Measurements from ENCODE around the gene MTHFSD.

Gene MTHFSD

DNA sequence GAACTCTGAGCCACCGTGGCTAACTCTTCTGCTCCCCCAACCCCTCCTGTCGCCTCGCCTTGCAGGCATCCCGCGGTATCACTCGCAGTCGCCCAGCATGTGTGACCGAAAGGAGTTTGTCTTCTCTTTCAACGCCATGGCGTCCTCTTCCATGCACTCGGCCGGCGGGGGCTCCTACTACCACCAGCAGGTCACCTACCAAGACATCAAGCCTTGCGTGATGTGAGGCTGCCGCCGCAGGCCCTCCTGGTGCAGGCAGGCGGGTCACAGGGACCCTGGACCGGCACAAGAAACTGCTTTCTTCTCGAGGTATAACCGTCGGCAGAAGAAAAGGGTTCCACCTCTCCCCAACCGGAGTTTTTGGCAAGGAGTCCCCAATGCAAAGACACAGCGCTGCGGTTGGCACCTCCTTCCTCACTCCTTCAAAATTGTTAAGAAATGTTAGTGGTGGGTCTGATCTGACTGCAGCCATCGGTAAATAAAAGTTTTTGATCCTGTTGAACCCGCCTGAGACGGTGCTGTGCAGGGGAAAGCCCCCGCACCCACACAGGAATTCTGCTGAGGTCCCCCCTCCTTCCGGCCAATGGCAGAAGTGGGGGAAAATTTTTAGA lies 42.1 kb downstream of the MTHFSD start:
- DNase-seq = no peak

DNA sequence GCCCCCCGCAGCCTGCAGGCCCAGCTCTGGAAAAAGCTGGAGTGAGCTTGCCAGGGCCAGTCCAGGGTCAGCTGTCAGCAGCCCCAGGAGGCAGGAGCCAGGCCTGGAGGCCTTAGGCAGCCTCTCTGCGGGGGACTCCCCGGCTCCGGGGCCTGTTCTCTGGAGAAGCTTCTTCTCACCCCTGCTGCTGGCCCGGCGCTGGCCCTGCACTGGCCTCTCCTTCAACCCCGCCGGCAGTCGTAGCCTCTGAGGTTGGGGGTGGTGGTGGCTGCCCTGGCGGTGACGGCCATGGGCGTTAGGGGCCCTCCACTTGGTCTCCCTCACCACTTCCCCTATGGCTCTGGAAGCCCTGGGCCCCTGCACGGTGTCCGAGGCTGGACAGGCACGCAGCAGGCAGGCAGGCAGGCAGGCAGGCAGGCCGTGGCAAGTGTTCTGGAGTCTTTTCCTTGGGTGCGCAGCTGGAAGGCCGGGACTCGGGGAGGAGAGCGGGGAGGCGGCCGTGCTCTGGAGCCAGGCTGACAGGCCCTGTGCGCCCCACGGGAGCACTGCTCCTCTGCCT lies 42.7 kb downstream of the MTHFSD start:
- no peak for DNase-seq

DNA sequence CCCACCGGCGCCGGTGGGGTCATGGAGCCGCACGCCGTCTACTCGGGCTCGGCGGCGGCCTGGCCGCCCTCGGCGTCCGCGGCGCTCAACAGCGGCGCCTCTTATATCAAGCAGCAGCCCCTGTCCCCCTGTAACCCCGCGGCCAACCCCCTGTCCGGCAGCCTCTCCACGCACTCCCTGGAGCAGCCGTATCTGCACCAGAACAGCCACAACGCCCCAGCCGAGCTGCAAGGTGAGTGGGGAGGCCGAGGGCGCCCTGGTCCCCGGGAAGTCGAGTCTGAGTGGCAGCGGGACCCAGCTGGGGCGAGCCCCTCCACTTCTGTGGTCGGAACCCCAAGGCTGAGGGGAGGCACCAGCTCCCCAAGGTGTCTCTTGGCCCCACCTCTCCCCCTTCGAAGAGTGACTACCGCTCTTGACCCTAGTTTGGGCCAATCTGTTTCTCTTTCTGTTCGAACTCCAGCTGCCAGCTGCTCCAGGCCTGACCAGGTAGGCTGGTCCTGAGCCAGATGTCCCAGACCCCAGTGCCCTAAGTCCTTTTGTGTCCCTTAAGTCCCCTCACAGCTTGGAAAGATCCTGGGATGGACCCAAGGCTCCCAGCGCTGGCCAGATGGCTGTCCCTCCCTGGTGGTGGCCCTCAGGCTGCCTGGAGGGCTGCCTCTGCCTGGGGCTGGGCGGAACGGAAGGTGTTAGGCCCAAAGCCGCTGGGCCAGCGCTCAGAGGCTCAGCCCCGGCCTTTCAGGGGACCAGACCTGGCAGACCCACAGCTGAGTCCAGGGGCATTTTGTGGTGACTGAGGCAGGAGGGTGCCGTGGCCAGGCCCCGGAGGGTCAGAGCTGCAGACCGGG lies 43.5 kb downstream of the MTHFSD start:
- no peak for DNase-seq

DNA sequence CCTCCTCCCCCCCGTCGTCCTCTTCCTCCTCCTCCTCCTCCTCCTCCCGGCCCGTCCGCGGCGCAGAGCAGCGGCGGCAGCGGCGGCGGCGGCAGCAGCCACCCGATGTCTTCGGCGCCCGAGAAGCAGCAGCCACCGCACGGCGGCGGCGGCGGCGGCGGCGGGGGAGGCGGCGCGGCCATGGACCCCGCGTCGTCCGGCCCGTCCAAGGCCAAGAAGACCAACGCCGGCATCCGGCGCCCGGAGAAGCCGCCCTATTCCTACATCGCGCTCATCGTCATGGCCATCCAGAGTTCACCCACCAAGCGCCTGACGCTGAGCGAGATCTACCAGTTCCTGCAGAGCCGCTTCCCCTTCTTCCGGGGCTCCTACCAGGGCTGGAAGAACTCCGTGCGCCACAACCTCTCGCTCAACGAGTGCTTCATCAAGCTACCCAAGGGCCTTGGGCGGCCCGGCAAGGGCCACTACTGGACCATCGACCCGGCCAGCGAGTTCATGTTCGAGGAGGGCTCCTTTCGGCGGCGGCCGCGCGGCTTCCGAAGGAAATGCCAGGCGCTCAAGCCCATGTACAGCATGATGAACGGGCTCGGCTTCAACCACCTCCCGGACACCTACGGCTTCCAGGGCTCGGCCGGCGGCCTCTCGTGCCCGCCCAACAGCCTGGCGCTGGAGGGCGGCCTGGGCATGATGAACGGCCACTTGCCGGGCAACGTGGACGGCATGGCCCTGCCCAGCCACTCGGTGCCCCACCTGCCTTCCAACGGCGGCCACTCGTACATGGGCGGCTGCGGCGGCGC lies 44.4 kb downstream of the MTHFSD start, which contains the start of gene FOXF1:
TSS of gene FOXF1 (plus strand) at position 63 of the 797 bp plus-strand sequence. CDS start at position 106, 43 bp downstream.
- DNase-seq = peak; percentile 28

- DNase-seq = peak; percentile 21
These were observed 45.1 kb downstream of the MTHFSD start for GRCh38 chr16:86509759-86510464.

DNA sequence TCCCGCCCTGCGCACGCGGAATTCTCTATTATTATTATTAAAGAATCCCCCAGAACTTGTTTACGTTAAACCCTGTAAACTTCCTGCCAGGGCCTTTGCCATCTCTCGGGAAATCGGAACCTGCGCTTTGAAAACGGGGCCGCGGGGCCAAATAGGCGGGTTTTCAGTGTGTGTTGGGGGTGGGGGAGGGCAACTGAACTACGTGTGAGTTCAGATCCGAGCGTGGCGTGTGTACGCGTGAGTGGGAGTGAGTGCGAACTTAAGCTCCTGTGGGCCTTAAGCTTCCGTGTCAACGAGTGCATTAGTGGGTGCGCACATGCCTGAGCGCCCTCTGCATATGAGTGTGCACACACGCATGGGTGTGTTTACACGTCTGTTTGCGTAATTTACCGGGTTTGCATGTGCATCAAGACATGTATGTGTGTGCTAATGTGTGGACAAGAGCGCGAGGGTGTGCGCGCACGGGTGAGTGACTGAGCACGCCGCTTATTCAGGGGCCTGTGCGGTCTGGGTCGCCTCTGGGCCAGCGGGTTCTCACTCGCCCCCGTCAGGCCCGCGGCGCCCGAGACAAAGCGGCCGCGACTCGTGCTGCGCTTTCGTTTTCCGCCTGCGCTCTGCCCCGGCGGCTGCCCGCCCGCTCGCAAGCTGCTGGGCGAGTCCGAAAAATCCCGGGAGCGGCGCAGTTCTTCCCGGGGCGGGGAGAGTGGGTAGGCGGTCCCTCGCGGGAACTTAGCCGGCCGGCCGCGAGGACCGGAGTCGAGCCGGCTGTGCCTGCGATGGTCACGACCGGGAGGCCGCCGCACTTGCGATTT lies 45.9 kb downstream of the MTHFSD start:
- peak; percentile 60 for DNase-seq

GRCh38 chr16:86508028-86508946 lies 46.7 kb downstream of the MTHFSD start:
- DNase-seq = no peak

DNA sequence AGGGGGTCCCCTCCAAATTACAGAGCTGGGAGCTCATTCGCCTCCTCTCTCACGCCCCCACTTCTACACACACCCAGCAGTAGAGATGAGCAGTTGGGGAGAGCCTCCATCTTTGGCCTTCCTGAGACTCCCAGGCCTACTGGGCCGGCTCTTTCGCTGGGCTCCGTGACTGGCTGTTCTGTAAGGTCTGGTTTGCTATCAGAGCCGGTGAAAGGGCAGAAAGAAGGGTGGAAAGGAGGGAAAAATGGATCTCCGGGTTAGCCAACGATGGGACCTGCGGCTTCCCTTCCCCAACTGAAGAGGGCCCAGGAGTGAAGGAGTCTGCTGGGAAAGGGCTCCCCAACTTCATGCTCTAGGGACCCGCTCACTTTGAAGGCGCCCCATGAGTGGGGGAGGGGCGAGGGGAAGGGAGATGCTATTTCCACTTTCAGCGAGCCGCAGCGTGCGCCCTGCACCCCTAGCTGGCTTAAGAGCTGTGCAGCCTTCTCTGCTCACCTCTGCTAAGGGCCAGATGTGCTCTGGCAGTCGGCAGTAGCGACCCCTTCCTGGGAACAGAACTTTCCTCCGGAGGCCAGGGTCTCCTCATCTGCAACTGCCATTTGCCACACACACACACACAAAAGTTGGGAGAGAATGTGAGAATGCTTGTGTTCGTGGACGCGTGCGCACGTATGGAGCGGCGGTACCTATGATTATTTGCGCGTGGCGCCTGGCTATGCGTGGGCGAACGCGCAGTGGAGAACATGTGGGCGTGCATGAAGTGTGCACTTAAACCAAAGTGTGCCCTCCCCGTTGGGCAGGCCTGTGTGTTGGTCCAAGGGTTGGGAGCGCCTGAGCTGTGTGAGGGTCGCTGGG lies 47.6 kb downstream of the MTHFSD start:
- DNase-seq = no peak

GRCh38 chr16:86505899-86506864 lies 48.9 kb downstream of the MTHFSD start:
- no peak for DNase-seq

DNA sequence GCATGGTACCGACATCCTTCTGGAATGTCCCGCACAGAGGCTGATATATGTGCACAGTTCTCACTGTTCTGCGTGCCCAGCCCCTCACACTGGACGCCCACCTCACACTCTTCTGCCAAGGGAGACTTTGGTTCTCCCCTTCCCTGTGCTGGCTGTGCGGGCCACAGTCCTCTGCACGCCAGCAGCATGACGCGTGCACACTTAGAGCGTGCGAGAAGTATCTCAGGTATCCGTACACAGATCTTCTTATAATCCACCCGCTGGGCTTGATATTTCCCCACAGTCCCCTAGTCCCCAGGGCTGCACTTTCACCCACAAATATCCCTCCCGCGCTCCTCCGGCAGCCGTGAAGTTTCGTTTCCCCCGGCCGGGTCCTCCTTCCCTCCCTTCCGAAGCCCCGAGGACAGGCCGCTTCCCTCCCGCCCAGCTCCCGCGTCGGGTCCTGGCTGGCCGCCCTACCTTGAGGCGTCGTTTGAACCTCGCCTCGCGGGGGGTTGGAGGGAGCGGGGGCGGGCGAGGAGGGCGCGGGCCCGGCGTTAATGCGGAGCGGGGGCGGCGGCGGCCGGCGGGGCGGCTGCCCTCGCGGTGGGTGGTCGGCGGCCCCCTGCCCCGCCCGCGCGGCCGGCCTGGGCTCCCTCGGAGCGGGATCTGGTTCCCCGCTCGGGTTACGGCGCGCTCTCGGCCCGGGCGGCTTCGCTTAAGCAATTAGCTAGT lies 49.7 kb downstream of the MTHFSD start:
- no peak for DNase-seq

- DNase-seq = no peak
These were observed 50.5 kb downstream of the MTHFSD start for GRCh38 chr16:86504315-86505184.

DNA sequence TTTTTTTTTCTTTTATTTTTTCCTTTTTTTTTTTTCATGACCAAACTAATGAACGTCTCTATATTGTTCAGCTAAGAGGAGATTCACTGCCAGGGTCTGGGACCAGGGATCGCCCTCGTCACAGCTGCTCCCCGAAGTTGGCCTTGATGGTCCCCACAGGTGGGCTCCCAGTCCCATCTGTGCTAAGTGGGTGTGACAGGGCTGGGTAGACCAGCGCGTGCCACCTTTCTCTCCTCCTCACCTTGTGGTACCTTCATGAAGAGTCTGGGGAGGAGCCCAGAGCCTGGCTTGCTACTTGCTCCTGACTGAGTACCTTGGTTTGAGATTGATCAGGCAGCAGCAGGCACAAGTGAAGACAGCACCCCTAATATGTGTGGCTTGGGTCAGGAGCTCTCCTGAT lies 51.2 kb downstream of the MTHFSD start:
- DNase-seq = no peak

GRCh38 chr16:86502856-86503748 lies 51.9 kb downstream of the MTHFSD start:
- no peak for DNase-seq

DNA sequence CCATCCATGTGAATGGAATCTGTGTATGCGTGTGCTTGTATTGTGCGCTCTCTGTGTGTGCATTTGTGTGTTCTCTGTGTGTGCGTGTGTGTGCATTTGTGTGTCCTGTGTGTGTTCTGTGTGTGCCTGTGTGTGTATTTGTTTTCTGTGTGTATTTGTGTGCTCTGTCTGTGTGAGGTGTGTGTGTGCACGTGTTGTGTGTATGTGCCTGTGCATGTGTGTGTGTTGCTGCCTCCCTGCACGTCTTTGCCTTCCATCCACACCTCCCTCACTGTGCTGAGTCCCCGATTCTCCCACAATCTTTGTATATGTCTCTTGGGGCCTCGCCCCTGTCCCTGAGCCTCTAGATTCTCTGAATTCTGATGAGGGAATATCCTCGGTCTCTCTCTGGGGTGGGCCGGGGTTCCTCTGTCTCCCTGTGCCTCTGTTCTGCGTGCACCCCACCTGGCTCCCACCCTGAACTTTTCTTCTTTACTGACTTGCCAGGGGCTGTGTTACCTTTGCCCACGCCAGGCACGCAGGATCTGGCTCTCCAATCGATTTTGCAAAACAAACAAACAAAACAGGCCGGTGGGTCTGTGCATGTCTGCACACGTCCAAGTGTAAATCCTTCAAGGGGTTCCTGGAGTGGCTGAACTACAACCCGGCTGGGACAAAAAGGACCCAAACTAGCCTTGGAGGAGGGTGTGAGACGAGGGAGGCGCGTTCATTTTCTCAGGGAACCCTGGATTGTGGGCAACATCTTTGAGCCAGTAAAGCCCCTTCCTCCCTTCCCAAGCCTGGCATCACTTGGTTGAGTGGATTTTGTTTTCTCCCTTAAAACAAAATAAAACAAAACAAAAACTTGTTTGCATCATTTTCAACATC lies 52.8 kb downstream of the MTHFSD start:
- no peak for DNase-seq

All from fibroblast of skin of back (primary cell).